HEK293 (cell line): ENCODE data around the gene PRKCA.

Experiments
- HOXC10 ChIP-seq: sonication (generic); formaldehyde crosslinking; IDR thresholded peaks from 2 replicates; pipeline ENCODE4 v1.8.1; 2023; ENCODE audit warnings: mild to moderate bottlenecking, missing genetic modification reagents
- PRDM1 ChIP-seq: fragments of 450-650 bp; formaldehyde crosslinking; IDR thresholded peaks from 2 replicates; pipeline ENCODE4; 2016; ENCODE audit warnings: missing biosample characterization, missing genetic modification characterization
- SALL2 ChIP-seq: fragments of 450-650 bp; formaldehyde crosslinking; IDR thresholded peaks from 2 replicates; pipeline ENCODE4 v1.5.0; 2017; ENCODE audit warnings: missing biosample characterization, mild to moderate bottlenecking, missing genetic modification characterization, borderline replicate concordance
- ZNF114 ChIP-seq: fragments of 450-650 bp; formaldehyde crosslinking; IDR thresholded peaks from 2 replicates; pipeline ENCODE4 v1.5.0; 2017; ENCODE audit warnings: missing biosample characterization, missing genetic modification characterization
- ZNF121 ChIP-seq: fragments of 450-650 bp; formaldehyde crosslinking; IDR thresholded peaks from 2 replicates; pipeline ENCODE4 v1.5.1; 2016; ENCODE audit warnings: missing biosample characterization, missing genetic modification characterization
- ZNF155 ChIP-seq: fragments of 450-650 bp; formaldehyde crosslinking; IDR thresholded peaks from 2 replicates; pipeline ENCODE4 v1.5.1; 2016; ENCODE audit warnings: missing biosample characterization, missing genetic modification characterization
- ZNF23 ChIP-seq: fragments of 450-650 bp; formaldehyde crosslinking; IDR thresholded peaks from 2 replicates; pipeline ENCODE4 v1.5.1; 2016; ENCODE audit warnings: missing biosample characterization, missing genetic modification characterization, borderline replicate concordance
- ZNF248 ChIP-seq: fragments of 450-650 bp; formaldehyde crosslinking; IDR thresholded peaks from 2 replicates; pipeline ENCODE4 v1.5.1; 2017; ENCODE audit warnings: missing biosample characterization, missing genetic modification characterization
- ZNF274 ChIP-seq, 2 experiments: fragments of 200-500 bp in 1 of 2; fragments of 450-650 bp in 1 of 2; sonication (Bioruptor generic) in 1 of 2; formaldehyde crosslinking in 1 of 2; IDR thresholded peaks; 2 replicates each; pipeline versions ENCODE4 v1.5.1 to v1.6.1; 2014 to 2016; ENCODE audit warnings: borderline replicate concordance in 1 of 2, inconsistent platforms in 1 of 2, low read length in 1 of 2, missing biosample characterization in 1 of 2, missing genetic modification characterization in 1 of 2
- ZNF561 ChIP-seq: fragments of 450-650 bp; IDR thresholded peaks from 2 replicates; pipeline ENCODE4 v1.5.1; 2018; ENCODE audit warnings: missing biosample characterization, missing genetic modification characterization, borderline replicate concordance
- ZNF658 ChIP-seq: fragments of 450-650 bp; formaldehyde crosslinking; IDR thresholded peaks from 2 replicates; pipeline ENCODE4; 2016; ENCODE audit warnings: missing biosample characterization, missing genetic modification characterization
- TF ChIP-seq, protein P1 (sequence below): fragments of 450-650 bp; formaldehyde crosslinking; IDR thresholded peaks from 2 replicates; pipeline ENCODE4 v1.5.1; 2016; ENCODE audit warnings: missing biosample characterization, missing genetic modification characterization
- TF ChIP-seq, protein P2 (sequence below): fragments of 450-650 bp; formaldehyde crosslinking; IDR thresholded peaks from 2 replicates; pipeline ENCODE4 v1.5.1; 2016; ENCODE audit warnings: missing biosample characterization, missing genetic modification characterization, low read depth
- TF ChIP-seq, protein P3 (sequence below): IDR thresholded peaks from 2 replicates; pipeline ENCODE4 v1.6.1; 2011; ENCODE audit warnings: mild to moderate bottlenecking, low read depth, low read length, borderline replicate concordance

DNA sequence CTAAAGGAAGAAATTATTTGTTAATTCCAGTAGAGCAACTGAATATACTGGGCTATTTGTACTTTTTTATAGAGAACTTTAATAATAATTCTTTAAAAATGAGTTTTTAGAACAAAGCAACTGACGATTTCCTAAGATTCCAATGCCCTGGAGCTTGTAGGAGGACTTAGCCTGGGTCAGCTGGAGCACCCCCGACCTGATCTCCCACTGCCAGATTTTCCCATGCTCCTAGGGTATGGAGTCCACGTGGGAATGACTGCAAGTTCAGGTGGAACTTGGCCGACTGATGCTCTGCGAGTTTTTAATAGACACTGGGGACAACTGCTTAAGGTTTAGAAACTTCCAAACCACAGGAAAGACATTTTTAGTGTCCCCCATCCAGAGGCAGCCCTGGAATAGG is 507.0 kb downstream of the PRKCA start:
- TF ChIP-seq ZNF23, result no peak
- TF ChIP-seq, protein P1, sequence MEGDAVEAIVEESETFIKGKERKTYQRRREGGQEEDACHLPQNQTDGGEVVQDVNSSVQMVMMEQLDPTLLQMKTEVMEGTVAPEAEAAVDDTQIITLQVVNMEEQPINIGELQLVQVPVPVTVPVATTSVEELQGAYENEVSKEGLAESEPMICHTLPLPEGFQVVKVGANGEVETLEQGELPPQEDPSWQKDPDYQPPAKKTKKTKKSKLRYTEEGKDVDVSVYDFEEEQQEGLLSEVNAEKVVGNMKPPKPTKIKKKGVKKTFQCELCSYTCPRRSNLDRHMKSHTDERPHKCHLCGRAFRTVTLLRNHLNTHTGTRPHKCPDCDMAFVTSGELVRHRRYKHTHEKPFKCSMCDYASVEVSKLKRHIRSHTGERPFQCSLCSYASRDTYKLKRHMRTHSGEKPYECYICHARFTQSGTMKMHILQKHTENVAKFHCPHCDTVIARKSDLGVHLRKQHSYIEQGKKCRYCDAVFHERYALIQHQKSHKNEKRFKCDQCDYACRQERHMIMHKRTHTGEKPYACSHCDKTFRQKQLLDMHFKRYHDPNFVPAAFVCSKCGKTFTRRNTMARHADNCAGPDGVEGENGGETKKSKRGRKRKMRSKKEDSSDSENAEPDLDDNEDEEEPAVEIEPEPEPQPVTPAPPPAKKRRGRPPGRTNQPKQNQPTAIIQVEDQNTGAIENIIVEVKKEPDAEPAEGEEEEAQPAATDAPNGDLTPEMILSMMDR, result no peak
- no peak for TF ChIP-seq PRDM1 (tag by site-specific recombination)
- TF ChIP-seq ZNF248, result no peak
- TF ChIP-seq ZNF658 (tag by site-specific recombination), result no peak
- TF ChIP-seq ZNF114 (tag by site-specific recombination), result no peak
- TF ChIP-seq, protein P2, sequence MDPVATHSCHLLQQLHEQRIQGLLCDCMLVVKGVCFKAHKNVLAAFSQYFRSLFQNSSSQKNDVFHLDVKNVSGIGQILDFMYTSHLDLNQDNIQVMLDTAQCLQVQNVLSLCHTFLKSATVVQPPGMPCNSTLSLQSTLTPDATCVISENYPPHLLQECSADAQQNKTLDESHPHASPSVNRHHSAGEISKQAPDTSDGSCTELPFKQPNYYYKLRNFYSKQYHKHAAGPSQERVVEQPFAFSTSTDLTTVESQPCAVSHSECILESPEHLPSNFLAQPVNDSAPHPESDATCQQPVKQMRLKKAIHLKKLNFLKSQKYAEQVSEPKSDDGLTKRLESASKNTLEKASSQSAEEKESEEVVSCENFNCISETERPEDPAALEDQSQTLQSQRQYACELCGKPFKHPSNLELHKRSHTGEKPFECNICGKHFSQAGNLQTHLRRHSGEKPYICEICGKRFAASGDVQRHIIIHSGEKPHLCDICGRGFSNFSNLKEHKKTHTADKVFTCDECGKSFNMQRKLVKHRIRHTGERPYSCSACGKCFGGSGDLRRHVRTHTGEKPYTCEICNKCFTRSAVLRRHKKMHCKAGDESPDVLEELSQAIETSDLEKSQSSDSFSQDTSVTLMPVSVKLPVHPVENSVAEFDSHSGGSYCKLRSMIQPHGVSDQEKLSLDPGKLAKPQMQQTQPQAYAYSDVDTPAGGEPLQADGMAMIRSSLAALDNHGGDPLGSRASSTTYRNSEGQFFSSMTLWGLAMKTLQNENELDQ (tag by site-specific recombination), result no peak
- no peak for TF ChIP-seq SALL2
- no peak for TF ChIP-seq ZNF274 (IDR thresholded peaks at IDR 0.05; ENCODE audit: low read length)
- no peak for TF ChIP-seq ZNF274 (tag by site-specific recombination; IDR thresholded peaks at IDR 0.05; ENCODE audit: borderline replicate concordance)
- TF ChIP-seq HOXC10 (CRISPR knock-in tag), result no peak
- TF ChIP-seq, protein P3, sequence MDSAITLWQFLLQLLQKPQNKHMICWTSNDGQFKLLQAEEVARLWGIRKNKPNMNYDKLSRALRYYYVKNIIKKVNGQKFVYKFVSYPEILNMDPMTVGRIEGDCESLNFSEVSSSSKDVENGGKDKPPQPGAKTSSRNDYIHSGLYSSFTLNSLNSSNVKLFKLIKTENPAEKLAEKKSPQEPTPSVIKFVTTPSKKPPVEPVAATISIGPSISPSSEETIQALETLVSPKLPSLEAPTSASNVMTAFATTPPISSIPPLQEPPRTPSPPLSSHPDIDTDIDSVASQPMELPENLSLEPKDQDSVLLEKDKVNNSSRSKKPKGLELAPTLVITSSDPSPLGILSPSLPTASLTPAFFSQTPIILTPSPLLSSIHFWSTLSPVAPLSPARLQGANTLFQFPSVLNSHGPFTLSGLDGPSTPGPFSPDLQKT, result no peak
- no peak for TF ChIP-seq ZNF155 (tag by site-specific recombination)
- TF ChIP-seq ZNF561 (tag by site-specific recombination), result no peak
- TF ChIP-seq ZNF121, result no peak
